ENCODE data around the gene LMF2. TPM values are rescaled to one million over a fixed set of nuclear protein-coding genes. Genes with fewer than 3 reads are reported as not detected.

LMF2 gene
- polyA plus RNA-seq, 3 donors = 15.0 to 145 (median 16.6) TPM

DNA sequence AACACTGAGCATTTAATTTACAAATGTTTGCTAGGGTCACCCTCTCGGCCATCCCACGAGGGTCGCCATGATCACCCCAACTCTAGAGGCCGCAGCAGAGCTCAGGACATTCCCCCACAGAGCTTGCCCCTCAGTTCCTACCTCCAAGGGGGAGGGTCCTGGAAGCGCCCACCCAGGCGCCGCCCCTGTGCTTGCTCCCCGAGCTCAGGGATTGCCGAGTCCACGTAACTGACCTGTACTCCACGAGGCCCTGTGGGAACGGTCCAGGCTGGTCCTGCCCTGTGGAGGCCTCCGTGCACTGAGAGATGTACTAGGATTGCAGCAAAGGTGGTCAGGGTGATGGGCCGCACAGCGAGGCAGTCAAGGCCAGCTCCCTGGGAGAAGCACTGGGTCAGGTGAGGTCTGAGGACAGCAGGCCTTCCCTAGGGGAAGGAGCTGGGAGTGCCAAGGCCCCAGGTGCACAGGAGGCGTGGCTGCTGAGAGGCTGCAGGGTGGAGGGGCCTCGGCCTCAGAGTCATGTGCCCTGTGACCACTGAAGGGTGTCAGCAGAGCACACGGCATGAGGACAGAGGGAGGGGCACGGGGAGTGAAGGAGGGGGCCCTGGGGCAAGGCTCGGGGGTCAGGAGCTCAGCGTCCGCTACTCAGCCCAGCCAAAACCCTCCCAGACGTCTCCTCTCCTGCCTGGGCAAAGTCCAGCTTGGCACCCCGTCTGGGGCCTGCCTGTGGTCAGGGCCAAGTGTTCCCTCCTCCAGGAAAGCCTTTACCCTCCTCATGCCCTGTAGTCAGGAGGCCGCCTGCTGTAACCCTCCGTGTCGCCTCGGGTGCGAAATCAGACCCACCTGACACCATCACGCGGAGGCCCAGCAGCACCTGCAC is 23.3 kb downstream of the LMF2 start:
- H2AFZ ChIP-seq (ENCODE audit: insufficient read depth, low read depth, low read length, poor library complexity, severe bottlenecking) = no peak overlapping the region
- H3K27ac ChIP-seq (ENCODE audit: low read depth in 1 of 2, low read length in 2 of 2) = no peak overlapping the region
- no peaks in the 10 kb centered on the region for H4K20me1 ChIP-seq (ENCODE audit: insufficient read depth, low read length)
- no peak for DNase-seq
- H3K36me3 ChIP-seq (replicated peaks in 1 of 2; ENCODE audit: control insufficient read depth in 1 of 2, insufficient read depth in 2 of 2, low read length in 2 of 2) = no peaks in the 10 kb centered on the region
- H3K4me1 Mint-ChIP-seq = peaks cover 2% of the 10 kb centered on the region
- no peaks in the 10 kb centered on the region for H3K79me2 ChIP-seq (ENCODE audit: insufficient read depth, low read length)
- no peak overlapping the region for H3K4me3 ChIP-seq (replicated peaks in 1 of 3; ENCODE audit: low read depth in 2 of 3, low read length in 3 of 3)
- H3K9me3 ChIP-seq (replicated peaks in 1 of 2; ENCODE audit: control insufficient read depth in 1 of 2, insufficient read depth in 1 of 2, low read length in 2 of 2) = no peaks in the 10 kb centered on the region
- intact Hi-C loops (cut with micrococcal nuclease) = no loop called here
- H3K4me2 ChIP-seq (replicated peaks; ENCODE audit: extremely low read depth, low read length, poor library complexity, severe bottlenecking) = no peak overlapping the region
- TF ChIP-seq, protein P1, sequence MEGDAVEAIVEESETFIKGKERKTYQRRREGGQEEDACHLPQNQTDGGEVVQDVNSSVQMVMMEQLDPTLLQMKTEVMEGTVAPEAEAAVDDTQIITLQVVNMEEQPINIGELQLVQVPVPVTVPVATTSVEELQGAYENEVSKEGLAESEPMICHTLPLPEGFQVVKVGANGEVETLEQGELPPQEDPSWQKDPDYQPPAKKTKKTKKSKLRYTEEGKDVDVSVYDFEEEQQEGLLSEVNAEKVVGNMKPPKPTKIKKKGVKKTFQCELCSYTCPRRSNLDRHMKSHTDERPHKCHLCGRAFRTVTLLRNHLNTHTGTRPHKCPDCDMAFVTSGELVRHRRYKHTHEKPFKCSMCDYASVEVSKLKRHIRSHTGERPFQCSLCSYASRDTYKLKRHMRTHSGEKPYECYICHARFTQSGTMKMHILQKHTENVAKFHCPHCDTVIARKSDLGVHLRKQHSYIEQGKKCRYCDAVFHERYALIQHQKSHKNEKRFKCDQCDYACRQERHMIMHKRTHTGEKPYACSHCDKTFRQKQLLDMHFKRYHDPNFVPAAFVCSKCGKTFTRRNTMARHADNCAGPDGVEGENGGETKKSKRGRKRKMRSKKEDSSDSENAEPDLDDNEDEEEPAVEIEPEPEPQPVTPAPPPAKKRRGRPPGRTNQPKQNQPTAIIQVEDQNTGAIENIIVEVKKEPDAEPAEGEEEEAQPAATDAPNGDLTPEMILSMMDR (IDR thresholded peaks at IDR 0.05) = no peak
- peaks cover 0 to 2% of the 10 kb centered on the region in 2 donors for H3K36me3 Mint-ChIP-seq
- peaks cover 26 to 59% (median 31%) of the 10 kb centered on the region in 3 donors for H3K27me3 Mint-ChIP-seq (ENCODE audit: low read depth in 3 of 3)
- H3K4me1 ChIP-seq (ENCODE audit: control insufficient read depth in 1 of 2, insufficient read depth in 2 of 2, low read length in 2 of 2) = peaks cover 5 to 14% of the 10 kb centered on the region in 2 donors
- 85% methylated on average over 24 of the region's 31 CpGs for whole genome bisulfite sequencing (ENCODE audit: insufficient coverage)
- no peak overlapping the region for H3K27ac Mint-ChIP-seq
- no peak overlapping the region for H3K4me3 Mint-ChIP-seq
- peaks cover 0 to 12% (median 6%) of the 10 kb centered on the region in 7 donors for H3K9me3 Mint-ChIP-seq
- H3K27me3 ChIP-seq (ENCODE audit: control insufficient read depth in 2 of 2, insufficient read depth in 2 of 2, low read length in 2 of 2) = peaks cover 9 to 37% of the 10 kb centered on the region in 2 donors
- no peak overlapping the region for H3K9ac ChIP-seq (ENCODE audit: insufficient read depth, low read length, poor library complexity, severe bottlenecking)

DNA sequence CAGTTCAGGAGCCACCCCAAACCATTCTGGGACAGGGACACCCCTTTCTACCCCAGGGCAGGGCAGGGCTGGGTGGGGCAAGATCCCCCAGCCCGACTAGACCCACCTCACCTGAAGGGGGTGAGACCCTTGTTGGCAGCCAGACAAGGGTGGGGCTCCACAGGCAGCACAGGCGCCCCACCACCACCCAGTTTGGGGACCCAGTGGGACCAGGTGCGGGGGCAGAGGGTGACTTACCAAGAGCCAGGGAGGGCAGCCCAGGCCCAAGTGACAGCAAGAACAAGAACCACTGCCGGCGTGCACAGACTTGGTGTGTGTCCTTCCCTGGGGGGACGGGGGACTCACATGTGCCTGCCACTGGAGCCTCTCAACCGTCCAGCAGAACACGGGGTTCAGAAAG is 23.9 kb downstream of the LMF2 start:
- Histone ChIP-seq H3K27me3 (ENCODE audit: control insufficient read depth in 2 of 2, insufficient read depth in 2 of 2, low read length in 2 of 2) (peaks cover 9 to 43% of the 10 kb centered on the region in 2 donors), H2AFZ (ENCODE audit: insufficient read depth, low read depth, low read length, poor library complexity, severe bottlenecking) (no peak overlapping the region), H3K27ac (ENCODE audit: low read depth in 1 of 2, low read length in 2 of 2) (no peak overlapping the region), H3K4me1 (ENCODE audit: control insufficient read depth in 1 of 2, insufficient read depth in 2 of 2, low read length in 2 of 2) (peaks cover 5 to 14% of the 10 kb centered on the region in 2 donors), H3K4me3 (replicated peaks in 1 of 3; ENCODE audit: low read depth in 2 of 3, low read length in 3 of 3) (no peak overlapping the region), H3K36me3 (replicated peaks in 1 of 2; ENCODE audit: control insufficient read depth in 1 of 2, insufficient read depth in 2 of 2, low read length in 2 of 2) (no peaks in the 10 kb centered on the region), H4K20me1 (ENCODE audit: insufficient read depth, low read length) (no peaks in the 10 kb centered on the region), H3K79me2 (ENCODE audit: insufficient read depth, low read length) (no peaks in the 10 kb centered on the region), H3K9me3 (replicated peaks in 1 of 2; ENCODE audit: control insufficient read depth in 1 of 2, insufficient read depth in 1 of 2, low read length in 2 of 2) (no peaks in the 10 kb centered on the region), H3K4me2 (replicated peaks; ENCODE audit: extremely low read depth, low read length, poor library complexity, severe bottlenecking) (no peak overlapping the region), H3K9ac (ENCODE audit: insufficient read depth, low read length, poor library complexity, severe bottlenecking) (no peak overlapping the region)
- DNase-seq = no peak
- H3K9me3 Mint-ChIP-seq = peaks cover 0 to 12% (median 6%) of the 10 kb centered on the region in 7 donors
- H3K36me3 Mint-ChIP-seq = peaks cover 0 to 2% of the 10 kb centered on the region in 2 donors
- intact Hi-C loops (cut with micrococcal nuclease) = no loop called here
- 100% methylated on average over 7 of the region's 8 CpGs for WGBS (ENCODE audit: insufficient coverage)
- TF ChIP-seq, protein P1 (IDR thresholded peaks at IDR 0.05) = no peak
- H3K27ac Mint-ChIP-seq = no peak overlapping the region
- peaks cover 32 to 65% (median 36%) of the 10 kb centered on the region in 3 donors for H3K27me3 Mint-ChIP-seq (ENCODE audit: low read depth in 3 of 3)
- H3K4me1 Mint-ChIP-seq = peaks cover 2% of the 10 kb centered on the region
- no peak overlapping the region for H3K4me3 Mint-ChIP-seq
